GM20000 (cell line): ENCODE measurements around the gene LSMEM2.
A peak's percentile ranks its signal among the peaks of the same experiment; 100 is the strongest.

Experiments used
- DNase-seq: peaks from one replicate; pipeline ENCODE4 v3.0.0; 2012; ENCODE audit warnings: low spot score
- CTCF ChIP-seq: IDR thresholded peaks from 2 replicates; pipeline ENCODE4 v1.5.1; 2012; ENCODE audit warnings: mild to moderate bottlenecking, control low read depth; ENCODE audit errors: extremely low read depth, missing control alignments

LSMEM2 gene

DNA sequence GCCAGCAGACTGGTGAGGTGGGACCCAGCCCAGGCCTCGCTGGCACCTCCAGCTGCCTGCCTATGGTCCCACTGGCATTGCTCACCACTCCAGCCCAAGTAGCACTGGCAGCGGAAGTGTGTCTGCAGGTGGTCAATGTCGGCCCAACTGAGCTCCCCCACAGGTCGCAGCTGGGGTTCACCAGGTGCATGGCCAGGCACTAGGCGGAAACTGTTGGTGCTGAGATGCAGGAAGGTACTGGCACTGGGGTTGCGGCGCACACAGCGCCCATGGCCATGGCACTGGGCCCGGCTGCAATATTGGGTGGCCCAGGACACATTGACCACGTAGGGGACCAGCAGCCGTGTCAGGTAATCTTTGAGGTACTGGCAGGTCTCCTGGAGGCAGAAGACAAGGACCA lies 39.3 kb downstream of the LSMEM2 start:
- no peak for TF ChIP-seq CTCF
- DNase-seq: no peak

GRCh38 chr3:50318615-50319014 lies 39.7 kb downstream of the LSMEM2 start:
- DNase-seq: no peak
- no peak for TF ChIP-seq CTCF

DNA sequence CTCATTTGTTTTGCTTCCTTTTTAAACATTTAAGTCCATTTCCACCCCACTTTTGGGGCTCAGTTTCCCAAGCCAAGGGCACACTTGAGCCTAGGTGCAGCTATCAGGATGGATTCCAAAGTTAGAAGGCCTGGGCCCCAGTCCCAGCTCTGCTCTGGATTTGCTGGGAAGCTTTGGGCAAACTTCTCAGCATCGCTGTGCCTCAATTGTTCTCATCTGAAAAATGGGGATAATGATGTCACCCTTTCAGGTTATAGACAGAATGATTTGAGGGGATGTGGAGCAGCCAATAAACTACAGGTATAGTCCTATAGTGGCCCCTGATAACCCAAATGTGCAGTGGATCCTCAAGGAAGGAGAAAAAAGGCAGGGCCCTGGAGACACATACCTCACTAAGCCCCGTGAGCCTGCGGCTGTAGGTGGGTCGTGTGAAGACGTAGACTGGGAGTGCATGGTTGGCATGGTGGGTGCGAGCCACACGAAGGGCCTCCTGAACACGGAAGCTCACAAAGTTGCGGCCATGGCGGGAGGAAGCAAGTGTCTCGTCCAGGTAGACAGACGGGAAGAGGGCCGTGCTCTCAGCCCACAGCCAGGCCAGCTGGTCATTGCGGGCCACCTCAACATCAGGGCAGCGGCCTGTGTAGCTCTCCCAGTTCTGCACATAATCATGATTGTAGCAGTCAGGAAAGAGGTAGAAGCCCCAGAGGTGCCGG lies 40.5 kb downstream of the LSMEM2 start:
- TF ChIP-seq CTCF: no peak
- DNase-seq: no peak

GRCh38 chr3:50319894-50320625 lies 41.2 kb downstream of the LSMEM2 start:
- DNase-seq: no peak
- no peak for TF ChIP-seq CTCF

DNA sequence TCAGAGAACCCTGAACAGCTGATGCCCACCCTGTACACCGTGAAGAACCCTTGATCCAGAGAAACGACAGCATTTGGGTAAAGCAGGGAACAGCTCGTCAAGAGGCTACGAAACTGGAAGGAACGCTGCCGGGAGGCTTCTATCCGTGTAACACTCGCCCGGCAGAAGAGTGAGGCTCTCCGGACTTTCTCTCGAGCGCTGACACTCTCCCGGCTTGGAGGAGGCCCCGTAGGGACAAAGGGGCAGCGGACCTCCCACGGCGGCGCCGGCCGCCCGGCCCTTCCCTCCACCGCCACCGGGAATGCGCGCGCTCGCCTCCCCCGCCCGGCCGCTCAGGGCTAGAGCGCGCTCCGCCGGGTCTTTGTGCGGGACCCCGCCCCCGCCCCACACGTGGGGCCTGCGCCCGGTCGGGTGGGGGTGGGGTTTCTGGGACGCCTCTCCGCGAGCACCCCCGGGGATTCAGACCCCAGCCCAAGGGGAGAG lies 42.0 kb downstream of the LSMEM2 start:
- TF ChIP-seq CTCF: no peak
- DNase-seq: peak; percentile 90

GRCh38 chr3:50321336-50322114 lies 42.6 kb downstream of the LSMEM2 start:
- TF ChIP-seq CTCF: peak; percentile 19
- DNase-seq: peak; percentile 94

- TF ChIP-seq CTCF: no peak
- no peak for DNase-seq
Measured at GRCh38 chr3:50322115-50322385, 43.2 kb downstream of the LSMEM2 start.
